H1 (cell line): ENCODE measurements around the gene FRY.

Experiments
- POLR2A ChIP-seq, 2 experiments: IDR thresholded peaks; 1 replicate in 1 of 2; 2 replicates in 1 of 2; pipeline ENCODE4 v1.6.1; 2011; ENCODE audit warnings: low read depth in 2 of 2, low read length in 2 of 2, mild to moderate bottlenecking in 2 of 2; ENCODE audit errors: control extremely low read depth in 1 of 2
- TF ChIP-seq, protein P1 (sequence below), 3 experiments: IDR thresholded peaks; 1 replicate in 2 of 3; 2 replicates in 1 of 3; pipeline versions ENCODE4 v1.5.1 to v1.6.1; 2011; ENCODE audit warnings: low read length in 3 of 3, mild to moderate bottlenecking in 3 of 3, inconsistent platforms in 2 of 3, low read depth in 1 of 3, moderate library complexity in 1 of 3; ENCODE audit not compliant: insufficient read depth in 1 of 3; ENCODE audit errors: control extremely low read depth in 1 of 3

DNA sequence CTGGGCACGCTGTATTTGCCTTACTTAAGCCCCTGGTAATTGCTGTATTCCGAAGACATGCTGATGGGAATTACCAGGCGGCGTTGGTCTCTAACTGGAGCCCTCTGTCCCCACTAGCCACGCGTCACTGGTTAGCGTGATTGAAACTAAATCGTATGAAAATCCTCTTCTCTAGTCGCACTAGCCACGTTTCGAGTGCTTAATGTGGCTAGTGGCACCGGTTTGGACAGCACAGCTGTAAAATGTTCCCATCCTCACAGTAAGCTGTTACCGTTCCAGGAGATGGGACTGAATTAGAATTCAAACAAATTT is 284.4 kb downstream of the FRY start:
- TF ChIP-seq, protein P1, sequence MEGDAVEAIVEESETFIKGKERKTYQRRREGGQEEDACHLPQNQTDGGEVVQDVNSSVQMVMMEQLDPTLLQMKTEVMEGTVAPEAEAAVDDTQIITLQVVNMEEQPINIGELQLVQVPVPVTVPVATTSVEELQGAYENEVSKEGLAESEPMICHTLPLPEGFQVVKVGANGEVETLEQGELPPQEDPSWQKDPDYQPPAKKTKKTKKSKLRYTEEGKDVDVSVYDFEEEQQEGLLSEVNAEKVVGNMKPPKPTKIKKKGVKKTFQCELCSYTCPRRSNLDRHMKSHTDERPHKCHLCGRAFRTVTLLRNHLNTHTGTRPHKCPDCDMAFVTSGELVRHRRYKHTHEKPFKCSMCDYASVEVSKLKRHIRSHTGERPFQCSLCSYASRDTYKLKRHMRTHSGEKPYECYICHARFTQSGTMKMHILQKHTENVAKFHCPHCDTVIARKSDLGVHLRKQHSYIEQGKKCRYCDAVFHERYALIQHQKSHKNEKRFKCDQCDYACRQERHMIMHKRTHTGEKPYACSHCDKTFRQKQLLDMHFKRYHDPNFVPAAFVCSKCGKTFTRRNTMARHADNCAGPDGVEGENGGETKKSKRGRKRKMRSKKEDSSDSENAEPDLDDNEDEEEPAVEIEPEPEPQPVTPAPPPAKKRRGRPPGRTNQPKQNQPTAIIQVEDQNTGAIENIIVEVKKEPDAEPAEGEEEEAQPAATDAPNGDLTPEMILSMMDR (IDR thresholded peaks at IDR 0.05; ENCODE audit: control extremely low read depth in 1 of 3, insufficient read depth in 1 of 3, low read depth in 1 of 3, low read length in 3 of 3): no peak
- no peak for TF ChIP-seq POLR2A (IDR thresholded peaks at IDR 0.05; ENCODE audit: control extremely low read depth in 1 of 2, low read depth in 2 of 2, low read length in 2 of 2)
